Fibroblast of lung (primary cell): ENCODE results near the gene DIS3L. TPM values are rescaled to one million over a fixed set of nuclear protein-coding genes. Genes with fewer than 3 reads are reported as not detected.

Experiments used
- DNase-seq, 2 donors: peaks; one replicate each; pipeline versions ENCODE4 v3.0.0 to v3.0.0-alpha.2; 2010; ENCODE audit warnings: low read depth in 2 of 2
- H2AFZ ChIP-seq: 2 replicates; pipeline ENCODE4 v1.5.1; 2012; ENCODE audit warnings: low read length, control low read depth, inconsistent platforms
- H3K27ac ChIP-seq: 2 replicates; pipeline ENCODE4 v1.5.1; 2011; ENCODE audit warnings: low read length, control low read depth; ENCODE audit not compliant: insufficient read depth
- H3K27me3 ChIP-seq: 2 replicates; pipeline ENCODE4 v1.5.1; 2011; ENCODE audit warnings: mild to moderate bottlenecking, low read length; ENCODE audit not compliant: control insufficient read depth, insufficient read depth
- H3K36me3 ChIP-seq: 2 replicates; pipeline ENCODE4 v1.5.1; 2011; ENCODE audit warnings: low read length; ENCODE audit not compliant: control insufficient read depth, insufficient read depth
- H3K4me1 ChIP-seq: 2 replicates; pipeline ENCODE4 v1.5.1; 2011; ENCODE audit warnings: low read length; ENCODE audit not compliant: control insufficient read depth, insufficient read depth; ENCODE audit errors: extremely low read depth
- H3K4me2 ChIP-seq: 2 replicates; pipeline ENCODE4 v1.5.1; 2011; ENCODE audit warnings: low read length, control low read depth; ENCODE audit not compliant: insufficient read depth; ENCODE audit errors: extremely low read depth
- H3K4me3 ChIP-seq, 4 experiments: fragments of 200-600 bp in 1 of 4; sonication (generic) in 1 of 4; replicated peaks in 1 of 4; 2 replicates each; pipeline ENCODE4 v1.5.1; 2011 to 2016; ENCODE audit warnings: low read length in 4 of 4, low read depth in 3 of 4, mild to moderate bottlenecking in 3 of 4, control low read depth in 2 of 4, inconsistent platforms in 1 of 4, mixed read lengths in 1 of 4; ENCODE audit not compliant: insufficient read depth in 1 of 4; ENCODE audit errors: control extremely low read depth in 1 of 4
- H3K79me2 ChIP-seq: 2 replicates; pipeline ENCODE4 v1.5.1; 2012; ENCODE audit warnings: mild to moderate bottlenecking, low read length, inconsistent platforms; ENCODE audit not compliant: control insufficient read depth, insufficient read depth
- H3K9ac ChIP-seq: 2 replicates; pipeline ENCODE4 v1.5.1; 2011; ENCODE audit warnings: mild to moderate bottlenecking, low read length, control low read depth; ENCODE audit not compliant: insufficient read depth
- H3K9me3 ChIP-seq: 2 replicates; pipeline ENCODE4 v1.5.1; 2012; ENCODE audit warnings: low read depth, low read length; ENCODE audit not compliant: control insufficient read depth, insufficient read depth
- H4K20me1 ChIP-seq: 2 replicates; pipeline ENCODE4 v1.5.1; 2011; ENCODE audit warnings: low read length; ENCODE audit not compliant: control insufficient read depth, insufficient read depth; ENCODE audit errors: extremely low read depth
- CTCF ChIP-seq, 2 donors: IDR thresholded peaks in 1 of 2; conservative IDR thresholded peaks in 1 of 2; 1 replicate in 1 of 2; 2 replicates in 1 of 2; pipeline ENCODE4 v1.5.1; 2011 to 2012; ENCODE audit warnings: low read length in 2 of 2, control low read depth in 1 of 2, inconsistent platforms in 1 of 2, low read depth in 1 of 2, mild to moderate bottlenecking in 1 of 2
- EZH2 ChIP-seq: IDR thresholded peaks from 2 replicates; pipeline ENCODE4 v1.5.1; 2012; ENCODE audit warnings: low read length, control low read depth, mild to moderate bottlenecking; ENCODE audit errors: missing control alignments
- polyA plus RNA-seq, 2 donors: library from polyadenylated mRNA; depleted of rRNA in 1 of 2; stranded (reverse) in 1 of 2; unstranded in 1 of 2; fragments of >200 nt; gene quantifications; 2 replicates each; pipeline ENCODE4 v1.2.1, GENCODE V29; 2011 to 2012; ENCODE audit warnings: missing spikeins in 1 of 2
- total RNA-seq: library from RNA; depleted of rRNA; stranded (reverse); fragments of >200 nt; gene quantifications from 2 replicates; pipeline ENCODE4 v1.2.1, GENCODE V29; 2014

The DIS3L gene
- total and polyA plus RNA-seq, 2 donors (not counting 1 experiment from before 2014, with no cell fraction given), result 11.2 to 25.1 TPM

DNA sequence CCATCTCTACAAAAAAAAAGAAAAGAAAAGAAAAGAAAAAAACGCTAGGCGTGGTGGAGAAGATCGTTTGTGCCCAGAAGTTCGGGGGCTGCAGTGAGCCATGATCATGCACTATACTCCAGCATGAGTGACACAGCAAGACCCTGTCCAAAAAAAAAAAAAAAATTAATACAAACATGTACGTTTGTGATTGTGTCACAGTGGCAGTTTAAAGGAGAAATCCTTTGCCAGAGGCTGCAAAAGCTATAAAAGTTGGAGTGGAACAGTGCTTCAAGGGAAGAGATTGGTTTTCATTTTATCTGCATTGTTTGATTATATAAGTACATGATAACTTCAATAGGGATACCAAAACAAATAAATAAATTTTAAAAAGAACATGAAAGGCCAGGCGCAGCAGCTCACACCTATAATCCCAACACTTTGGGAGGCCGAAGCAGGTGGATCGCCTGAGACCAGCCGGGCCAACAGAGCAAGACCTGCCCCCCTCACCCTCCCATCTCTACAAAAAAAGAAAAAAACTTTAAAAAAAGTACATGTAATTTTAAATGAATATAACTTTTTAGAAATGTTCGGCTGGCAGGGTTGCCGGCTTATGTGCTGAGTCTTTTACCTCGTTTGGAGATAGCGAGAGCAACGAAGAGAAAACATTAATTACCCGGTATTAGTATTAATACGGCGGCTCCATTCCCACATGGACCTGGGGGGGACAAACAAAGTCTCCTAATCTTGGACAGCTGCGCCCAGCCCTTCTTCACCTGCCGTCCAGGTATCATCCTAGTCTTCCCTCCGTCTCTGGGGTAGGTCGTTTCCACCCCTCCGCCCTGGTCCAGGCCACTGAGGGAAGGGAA, 573 bp upstream of the DIS3L start:
- no peaks in the 10 kb centered on the region for H4K20me1 ChIP-seq
- H2AFZ ChIP-seq, result peak overlapping the region; percentile 80
- peak overlapping the region; percentile 77 for H3K4me2 ChIP-seq
- H3K27me3 ChIP-seq, result no peaks in the 10 kb centered on the region
- H3K9me3 ChIP-seq, result no peaks in the 10 kb centered on the region
- H3K79me2 ChIP-seq, result peaks cover 1% of the 10 kb centered on the region
- H3K36me3 ChIP-seq, result no peaks in the 10 kb centered on the region
- no peak for TF ChIP-seq CTCF (conservative IDR thresholded peaks at IDR 0.05 in 1 of 2, IDR thresholded peaks at IDR 0.05 in 1 of 2; ENCODE audit: low read depth in 1 of 2, low read length in 2 of 2)
- H3K4me1 ChIP-seq, result peaks cover 7% of the 10 kb centered on the region
- H3K4me3 ChIP-seq, result peak overlapping the region; percentile 61 to 74 (median 68)
- DNase-seq, result no peak
- H3K9ac ChIP-seq, result peak overlapping the region; percentile 61
- peak overlapping the region; percentile 58 for H3K27ac ChIP-seq

DNA sequence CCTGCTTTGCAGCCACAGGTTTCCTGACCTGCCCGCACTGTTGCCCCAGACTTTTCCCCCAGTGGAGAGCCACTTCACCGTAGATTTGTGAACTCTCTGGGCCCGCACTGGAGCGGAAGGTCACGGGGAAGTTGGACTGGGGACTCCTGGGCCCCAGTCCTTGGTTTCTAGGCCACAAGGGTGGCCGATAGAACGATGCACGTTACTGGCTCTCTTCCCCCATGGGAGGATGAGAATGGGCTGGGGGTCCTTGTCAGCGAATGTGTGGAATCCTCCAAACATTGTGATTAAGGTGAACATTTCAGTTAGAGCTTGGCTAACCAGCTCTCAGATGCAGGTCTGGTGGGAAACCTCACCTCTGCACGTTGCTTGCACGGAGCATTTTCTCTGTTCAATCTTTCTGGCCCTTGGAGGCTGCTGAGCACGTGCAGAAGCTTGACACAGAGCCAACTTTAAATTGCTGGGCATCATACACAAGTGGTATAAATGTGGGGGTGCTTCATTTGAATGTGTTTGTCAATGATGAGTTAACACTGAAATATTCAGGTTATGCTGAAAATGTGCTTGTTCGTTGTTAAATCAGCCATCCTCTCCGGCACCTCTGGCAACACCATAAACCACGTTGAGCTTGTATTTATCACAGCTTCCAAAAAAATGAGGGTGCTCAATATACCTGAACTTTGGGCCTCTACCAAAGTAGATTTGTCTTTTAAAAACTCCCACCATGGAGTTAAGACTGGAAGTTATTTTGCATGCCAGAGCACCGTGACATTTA, 976 bp downstream of the DIS3L start:
- peak; percentile 57 to 80 for DNase-seq
- H3K4me2 ChIP-seq, result peak overlapping the region; percentile 97
- peak overlapping the region; percentile 54 to 70 (median 62) for H3K4me3 ChIP-seq
- H3K36me3 ChIP-seq, result no peaks in the 10 kb centered on the region
- peaks cover 2% of the 10 kb centered on the region for H3K4me1 ChIP-seq
- H3K27ac ChIP-seq, result peak overlapping the region; percentile 58
- no peaks in the 10 kb centered on the region for H4K20me1 ChIP-seq
- H3K9me3 ChIP-seq, result no peaks in the 10 kb centered on the region
- TF ChIP-seq CTCF (conservative IDR thresholded peaks at IDR 0.05 in 1 of 2, IDR thresholded peaks at IDR 0.05 in 1 of 2; ENCODE audit: low read depth in 1 of 2, low read length in 2 of 2) (no peak), EZH2 (no peak)
- peaks cover 1% of the 10 kb centered on the region for H3K79me2 ChIP-seq
- peak overlapping the region; percentile 61 for H3K9ac ChIP-seq
- H2AFZ ChIP-seq, result peak overlapping the region; percentile 63
- no peaks in the 10 kb centered on the region for H3K27me3 ChIP-seq

DNA sequence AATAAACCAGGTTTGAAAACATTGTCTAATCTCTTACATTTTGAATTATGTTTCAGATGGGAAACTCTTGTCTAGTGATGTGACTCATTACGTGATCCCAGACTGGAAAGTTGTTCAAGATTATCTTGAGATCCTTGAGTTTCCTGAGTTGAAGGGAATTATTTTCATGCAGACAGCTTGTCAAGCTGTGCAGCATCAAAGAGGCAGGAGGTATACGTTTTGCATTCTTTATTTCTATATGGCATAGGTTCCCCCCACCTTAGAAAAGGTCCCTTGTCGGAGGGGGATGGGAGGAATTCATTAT, 1.5 kb downstream of the DIS3L start:
- H3K4me2 ChIP-seq, result peak overlapping the region; percentile 97
- no peaks in the 10 kb centered on the region for H3K9me3 ChIP-seq
- H3K4me3 ChIP-seq, result peak overlapping the region in 2 of 4 experiments; percentile 54 to 70
- no peak overlapping the region for H3K27ac ChIP-seq
- no peaks in the 10 kb centered on the region for H3K36me3 ChIP-seq
- no peak overlapping the region for H2AFZ ChIP-seq
- H3K27me3 ChIP-seq, result no peaks in the 10 kb centered on the region
- DNase-seq, result peak; percentile 9 to 51
- no peak overlapping the region for H3K9ac ChIP-seq
- peaks cover 1% of the 10 kb centered on the region for H3K79me2 ChIP-seq
- TF ChIP-seq CTCF (conservative IDR thresholded peaks at IDR 0.05 in 1 of 2, IDR thresholded peaks at IDR 0.05 in 1 of 2; ENCODE audit: low read depth in 1 of 2, low read length in 2 of 2), result no peak
- no peak for TF ChIP-seq EZH2
- H3K4me1 ChIP-seq, result peaks cover 2% of the 10 kb centered on the region
- no peaks in the 10 kb centered on the region for H4K20me1 ChIP-seq
